GM20000 (cell line): Measurements from ENCODE around the gene P3H2.

Source experiments
- DNase-seq: peaks from one replicate; pipeline ENCODE4 v3.0.0; 2012; ENCODE audit warnings: low spot score
- CTCF ChIP-seq: IDR thresholded peaks from 2 replicates; pipeline ENCODE4 v1.5.1; 2012; ENCODE audit warnings: mild to moderate bottlenecking, control low read depth; ENCODE audit errors: extremely low read depth, missing control alignments

P3H2 gene

GRCh38 chr3:189988322-189988721 lies 132.4 kb downstream of the P3H2 start:
- TF ChIP-seq CTCF: no peak
- no peak for DNase-seq

GRCh38 chr3:189985948-189986347 lies 134.7 kb downstream of the P3H2 start:
- TF ChIP-seq CTCF: no peak
- DNase-seq: no peak

- no peak for DNase-seq
- no peak for TF ChIP-seq CTCF
Measured at GRCh38 chr3:189983612-189984011, 137.1 kb downstream of the P3H2 start.

GRCh38 chr3:189982321-189982945 lies 138.3 kb downstream of the P3H2 start:
- no peak for TF ChIP-seq CTCF
- DNase-seq: no peak

GRCh38 chr3:189981668-189982067 lies 139.0 kb downstream of the P3H2 start:
- no peak for DNase-seq
- no peak for TF ChIP-seq CTCF

- no peak for DNase-seq
- TF ChIP-seq CTCF: no peak
Measured at GRCh38 chr3:189978753-189979152, 141.9 kb downstream of the P3H2 start.

- TF ChIP-seq CTCF: no peak
- no peak for DNase-seq
Measured at GRCh38 chr3:189977174-189977573, 143.5 kb downstream of the P3H2 start.
